GM18499 (cell line): ENCODE measurements around the gene KRT76.
"Not testable (repeated sequence)": the region's sequence is repeated elsewhere in the genome, so short reads cannot be mapped to it uniquely, and the experiment has no call there.

ENCODE experiments used
- ATAC-seq: cut with Tn5 transposase; IDR thresholded peaks from one replicate; pipeline ENCODE4 v1.9.1; 2021; ENCODE audit warnings: moderate number of reproducible peaks; ENCODE audit not compliant: insufficient read depth, unreplicated experiment

The KRT76 gene

DNA sequence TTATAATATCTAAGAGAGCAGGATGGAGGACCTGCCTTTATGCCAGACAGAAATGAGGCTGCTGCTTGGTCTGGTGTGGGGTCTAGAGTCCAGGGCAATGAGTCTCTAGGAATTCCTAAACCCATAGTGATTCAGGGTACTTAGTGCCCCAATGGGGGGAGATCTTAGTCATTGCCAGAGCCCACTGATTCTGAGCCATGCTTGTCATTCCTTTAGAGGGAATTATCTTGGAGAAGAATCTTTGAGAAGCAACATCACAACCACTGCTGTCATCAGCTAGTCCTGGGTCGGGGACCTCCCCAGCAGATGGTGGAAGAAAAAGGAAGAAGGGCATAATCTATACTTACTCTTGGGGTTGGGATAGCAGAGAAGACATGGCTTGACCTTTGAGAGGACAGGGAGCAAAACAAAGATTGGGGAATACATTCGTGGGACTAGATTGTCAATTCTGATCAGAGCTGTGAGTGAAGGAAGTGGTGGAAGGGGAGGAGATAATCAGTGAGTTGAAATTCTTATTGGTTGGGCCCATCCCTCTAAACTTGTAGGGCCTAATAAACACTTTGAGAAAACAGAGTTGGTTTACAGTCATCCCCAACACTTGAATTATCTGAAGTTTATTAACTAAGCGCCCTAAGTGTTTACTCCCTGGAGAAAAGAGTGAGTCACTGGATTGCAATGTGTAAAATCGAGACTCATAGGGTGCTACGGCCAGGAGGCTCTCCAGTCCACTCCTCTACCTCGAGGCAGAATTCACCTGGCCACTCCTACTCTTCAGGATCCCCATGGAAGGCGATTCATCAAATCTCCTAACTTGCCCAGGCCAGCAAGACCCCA lies 21.7 kb upstream of the KRT76 start:
- no peak for ATAC-seq

DNA sequence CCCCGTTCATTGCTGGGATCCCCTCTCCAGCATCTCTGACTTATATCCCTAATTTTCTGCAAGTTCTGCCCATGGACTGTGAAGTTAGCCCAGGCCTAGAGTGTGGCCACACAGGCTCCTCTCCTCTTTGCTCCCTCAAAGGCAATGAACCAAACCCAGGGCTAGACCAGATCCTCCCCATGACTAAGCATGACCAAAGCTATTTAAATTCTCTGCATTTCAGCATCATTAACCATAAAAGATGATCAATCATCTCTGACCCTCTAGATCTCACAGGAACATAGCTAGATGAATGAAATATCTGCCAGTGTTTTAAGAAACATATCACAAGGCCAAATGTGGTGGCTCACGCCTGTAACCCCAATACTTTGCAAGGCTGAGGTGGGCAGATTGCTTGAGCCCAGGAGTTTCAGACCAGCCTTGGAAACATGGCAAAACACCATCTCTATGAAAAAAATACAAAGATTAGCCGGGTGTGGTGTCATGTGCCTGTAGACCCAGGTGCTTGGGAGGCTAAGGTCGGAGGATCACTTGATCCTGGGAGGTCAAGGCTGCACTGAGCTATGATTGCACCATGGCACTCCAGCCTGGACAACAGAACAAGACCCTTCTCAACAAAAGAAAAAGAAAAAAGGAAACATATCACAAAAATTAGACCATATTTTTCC lies 21.0 kb upstream of the KRT76 start:
- no peak for ATAC-seq

DNA sequence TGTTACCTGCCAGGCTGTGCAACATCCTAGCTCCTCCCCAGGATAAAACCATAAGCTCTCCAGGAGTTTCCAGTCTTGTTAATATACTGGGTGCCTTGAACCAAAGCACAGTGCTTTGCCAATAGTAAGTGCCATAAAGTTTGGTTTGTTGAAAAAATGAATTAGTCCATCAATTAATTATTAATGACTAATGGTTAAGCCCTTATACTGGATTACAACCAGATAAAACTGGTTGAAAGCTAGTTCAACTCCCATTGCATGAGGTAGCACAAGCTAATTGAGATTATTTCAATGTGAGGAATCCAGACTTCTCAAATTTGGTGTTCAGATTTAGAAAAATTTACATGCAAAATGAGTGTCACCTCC lies 20.4 kb upstream of the KRT76 start:
- ATAC-seq, result no peak

DNA sequence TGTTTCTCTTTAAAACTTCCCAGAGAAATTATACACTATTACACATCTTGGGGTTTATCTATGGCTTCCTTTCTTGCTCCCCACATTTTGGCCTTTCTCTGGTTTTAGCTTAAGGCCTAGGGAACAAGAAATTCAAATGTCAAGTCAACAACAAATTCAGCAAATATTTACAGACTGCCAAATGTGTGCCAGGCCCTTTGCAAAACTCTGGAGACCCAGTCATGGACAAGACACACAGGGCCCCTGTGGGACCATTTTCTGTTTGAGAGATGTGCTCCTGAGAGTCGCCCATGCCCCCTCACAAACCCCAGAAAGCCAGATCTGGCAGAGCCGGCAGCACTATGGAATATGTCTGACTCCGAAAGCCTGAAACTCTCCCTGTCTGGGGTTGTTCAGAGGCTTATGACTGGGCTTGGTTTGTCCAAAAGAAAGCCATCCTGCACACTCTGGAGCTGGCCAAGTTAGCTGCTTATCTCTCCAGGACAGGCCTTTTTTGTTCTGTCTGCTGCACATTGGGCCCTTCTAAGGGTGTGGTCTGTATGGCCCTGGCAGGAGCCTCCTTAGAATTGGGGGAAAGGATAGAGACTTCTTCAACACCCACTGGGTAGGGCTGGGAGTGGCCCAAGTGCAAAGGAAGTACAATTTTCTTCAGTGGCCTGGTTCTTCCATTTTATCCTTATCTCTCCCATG lies 19.8 kb upstream of the KRT76 start:
- no peak for ATAC-seq

DNA sequence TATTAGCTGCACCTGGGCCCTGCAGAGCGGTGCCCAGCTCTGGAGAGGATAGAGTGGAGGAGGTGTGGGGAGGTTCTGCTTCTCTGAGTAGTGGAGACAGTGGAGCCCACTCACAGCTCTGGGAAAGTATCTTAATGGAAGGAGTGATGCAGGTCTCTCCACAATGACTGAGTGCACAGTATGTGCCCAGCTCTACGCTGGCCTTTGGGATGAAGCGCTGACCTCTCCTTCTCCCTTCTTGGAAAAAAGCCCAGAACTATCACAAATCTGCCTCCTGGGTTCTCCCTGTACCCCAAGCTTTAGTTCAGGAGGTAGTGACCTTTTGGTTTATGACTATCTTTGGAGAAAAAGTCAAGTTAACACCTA lies 19.3 kb upstream of the KRT76 start:
- ATAC-seq, result no peak

DNA sequence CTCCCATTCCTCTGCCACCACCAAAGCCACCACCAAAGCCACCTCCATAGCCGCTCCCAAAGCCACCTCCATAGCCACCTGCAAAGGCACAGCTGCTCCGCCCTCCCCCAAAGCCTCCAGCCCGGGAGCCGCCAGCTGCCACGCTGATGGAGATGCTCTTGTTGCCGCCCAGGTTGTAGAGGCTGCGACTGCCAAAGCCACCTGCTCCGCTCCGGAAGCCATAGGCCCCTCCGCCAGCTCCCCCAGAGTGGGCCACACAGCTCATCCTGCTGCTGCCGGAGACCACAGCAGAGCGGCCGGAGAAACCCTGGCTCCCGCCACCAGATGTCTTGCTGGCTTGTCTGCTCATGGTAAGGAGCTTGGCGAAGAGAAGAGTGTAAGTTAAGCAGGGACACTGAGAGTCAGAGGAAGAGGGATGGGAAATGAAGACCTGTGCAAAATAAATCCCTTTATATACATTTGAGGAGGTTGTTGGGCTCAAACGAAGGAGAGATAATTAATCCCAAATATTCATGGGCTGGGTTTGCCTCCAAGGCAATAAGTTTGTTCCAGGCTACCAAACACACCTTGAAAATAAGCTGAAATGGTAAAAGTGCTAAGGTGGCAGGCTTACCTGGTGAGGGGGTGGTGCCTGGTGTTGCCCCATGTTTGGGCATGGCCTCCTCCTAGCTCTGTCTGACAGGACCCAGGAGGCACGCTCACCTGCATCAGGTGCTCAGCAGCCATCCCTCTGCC lies 18.7 kb upstream of the KRT76 start, which contains the start of gene KRT3:
Gene KRT3, minus strand, starts transcription at position 424 of the 735 bp plus-strand sequence. Its CDS starts 75 bp downstream, at position 349.
- no peak for ATAC-seq

DNA sequence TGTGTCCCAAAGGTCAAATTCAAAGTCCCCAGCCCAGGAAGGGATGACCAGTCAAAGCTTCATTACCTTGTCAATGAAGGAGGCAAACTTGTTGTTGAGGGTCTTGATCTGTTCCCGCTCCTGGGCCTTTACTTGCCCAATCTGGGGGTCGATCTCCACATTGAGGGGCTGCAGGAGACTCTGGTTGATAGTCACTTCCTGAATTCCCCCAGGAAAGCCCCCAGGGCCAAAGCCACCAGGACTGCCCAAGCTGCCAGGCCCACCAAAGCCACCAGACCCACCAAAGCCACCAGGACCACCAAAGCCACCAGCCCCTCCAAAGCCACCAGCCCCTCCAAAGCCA lies 18.2 kb upstream of the KRT76 start:
- not testable (repeated sequence) for ATAC-seq

DNA sequence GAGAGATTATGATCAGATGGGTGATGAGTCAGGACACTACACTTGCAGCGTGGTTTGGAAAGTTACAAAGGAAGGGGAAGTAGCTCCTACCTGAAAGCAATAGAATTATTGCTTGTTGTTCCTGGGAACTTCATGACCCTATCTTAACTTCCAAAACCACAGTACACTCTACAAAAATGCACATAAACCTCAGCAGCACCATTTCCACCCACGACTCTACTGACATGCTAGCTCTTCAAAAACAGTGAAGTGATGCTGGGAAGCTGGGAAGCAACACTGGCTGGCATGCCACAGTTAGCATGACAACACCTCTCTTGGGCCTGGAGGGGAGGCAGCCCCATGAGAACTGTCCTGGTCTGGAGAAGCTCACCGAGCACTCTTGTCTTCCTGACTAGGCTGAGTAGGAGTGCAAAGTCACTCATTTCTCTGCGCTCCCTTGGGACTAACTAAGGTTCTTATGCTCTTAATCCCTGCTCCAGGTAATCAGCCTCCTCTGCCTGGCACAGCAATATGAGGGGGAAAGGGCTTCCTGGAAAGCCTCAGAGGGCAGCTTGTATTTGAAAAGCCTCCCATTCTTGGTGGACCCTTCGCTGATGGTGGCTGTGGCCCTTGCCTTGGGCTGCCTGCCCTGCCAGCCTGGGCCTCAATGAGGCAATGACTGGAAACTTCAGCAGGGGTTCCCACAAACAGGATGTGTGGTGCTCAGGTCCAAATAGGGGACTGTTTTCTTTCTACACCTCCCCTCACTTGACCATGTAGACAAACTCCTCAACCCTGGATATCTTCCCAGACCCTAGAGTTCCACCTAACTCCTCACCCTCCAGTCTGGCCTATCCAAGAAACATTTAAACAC lies 17.6 kb upstream of the KRT76 start:
- no peak for ATAC-seq

DNA sequence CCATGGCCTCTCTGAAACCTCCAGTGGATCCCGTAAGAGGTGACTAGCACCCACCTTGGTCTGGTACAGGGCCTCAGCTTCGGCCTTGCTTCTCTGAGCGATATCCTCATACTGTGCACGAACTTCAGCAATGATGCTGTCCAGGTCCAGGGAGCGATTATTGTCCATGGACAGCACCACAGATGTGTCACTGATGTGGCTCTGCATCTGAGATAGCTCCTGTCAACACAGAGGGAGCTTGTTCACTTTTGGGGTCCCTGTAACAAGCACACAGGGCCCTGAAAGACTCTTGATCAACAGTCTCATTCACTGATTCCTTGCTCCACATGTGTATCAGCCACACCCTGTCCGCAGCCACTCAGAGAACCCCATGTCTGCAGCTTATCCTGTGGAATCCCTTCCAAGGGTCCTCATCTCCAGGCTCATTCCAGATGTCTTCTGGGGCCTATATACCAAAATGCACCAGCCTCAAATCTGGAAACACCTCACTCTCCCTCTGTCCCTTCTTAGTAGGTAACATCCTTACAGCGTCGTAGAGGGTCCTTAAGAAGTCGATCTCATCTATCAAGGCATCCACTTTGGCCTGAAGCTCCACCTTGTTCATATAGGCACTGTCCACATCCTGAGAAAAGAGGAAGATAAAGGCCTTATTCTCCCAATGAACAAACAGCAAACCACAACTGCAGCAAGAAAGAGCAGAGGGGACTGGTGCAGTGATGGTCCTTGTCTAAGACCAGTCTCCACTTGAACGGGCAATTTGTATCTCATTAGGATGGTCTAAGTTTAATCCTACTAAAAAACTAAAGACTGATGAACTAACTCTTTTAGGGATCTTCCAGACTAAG lies 15.3 kb upstream of the KRT76 start:
- no peak for ATAC-seq

DNA sequence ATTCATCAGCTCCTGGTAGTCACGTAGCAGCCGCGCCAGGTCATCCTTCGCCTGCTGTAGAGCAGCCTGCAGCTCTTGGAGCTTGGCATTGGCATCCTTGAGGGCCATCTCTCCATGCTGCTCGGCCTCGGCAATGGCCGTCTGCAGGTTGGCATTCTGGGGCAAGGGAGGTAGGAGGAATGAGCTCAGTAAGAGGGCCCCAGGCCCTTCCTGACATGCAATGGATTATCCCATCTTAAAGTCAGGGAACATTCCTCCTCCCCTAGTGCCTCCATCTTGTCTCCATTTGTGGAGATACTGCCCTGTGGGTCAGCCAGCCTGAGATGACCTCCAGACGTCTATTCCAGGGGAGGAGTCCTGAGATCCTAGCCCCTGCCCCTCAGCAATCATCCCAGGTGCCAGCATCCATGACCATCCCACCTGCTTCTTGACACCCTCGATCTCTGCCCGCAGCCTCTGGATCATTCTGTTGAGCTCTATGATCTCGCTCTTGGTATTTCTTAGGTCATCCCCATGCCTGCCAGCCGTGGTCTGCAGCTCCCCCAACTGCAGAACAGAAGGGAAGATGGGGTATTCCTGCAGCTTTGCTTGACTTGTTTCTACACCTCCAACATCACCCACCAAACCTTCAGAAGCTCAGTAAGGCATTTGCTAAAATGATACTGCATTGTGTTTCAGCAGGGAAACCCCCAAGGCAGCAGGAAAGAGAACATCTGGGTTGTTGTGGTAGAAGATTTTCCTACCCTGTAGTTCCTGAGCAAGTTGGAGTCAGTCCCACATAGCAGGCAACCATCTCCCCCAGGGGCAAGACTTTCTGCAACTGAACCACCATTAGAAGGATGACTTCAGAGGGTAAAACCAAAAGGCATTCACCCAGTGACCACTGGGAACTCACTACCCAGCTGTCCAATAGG lies 14.4 kb upstream of the KRT76 start:
- no peak for ATAC-seq

DNA sequence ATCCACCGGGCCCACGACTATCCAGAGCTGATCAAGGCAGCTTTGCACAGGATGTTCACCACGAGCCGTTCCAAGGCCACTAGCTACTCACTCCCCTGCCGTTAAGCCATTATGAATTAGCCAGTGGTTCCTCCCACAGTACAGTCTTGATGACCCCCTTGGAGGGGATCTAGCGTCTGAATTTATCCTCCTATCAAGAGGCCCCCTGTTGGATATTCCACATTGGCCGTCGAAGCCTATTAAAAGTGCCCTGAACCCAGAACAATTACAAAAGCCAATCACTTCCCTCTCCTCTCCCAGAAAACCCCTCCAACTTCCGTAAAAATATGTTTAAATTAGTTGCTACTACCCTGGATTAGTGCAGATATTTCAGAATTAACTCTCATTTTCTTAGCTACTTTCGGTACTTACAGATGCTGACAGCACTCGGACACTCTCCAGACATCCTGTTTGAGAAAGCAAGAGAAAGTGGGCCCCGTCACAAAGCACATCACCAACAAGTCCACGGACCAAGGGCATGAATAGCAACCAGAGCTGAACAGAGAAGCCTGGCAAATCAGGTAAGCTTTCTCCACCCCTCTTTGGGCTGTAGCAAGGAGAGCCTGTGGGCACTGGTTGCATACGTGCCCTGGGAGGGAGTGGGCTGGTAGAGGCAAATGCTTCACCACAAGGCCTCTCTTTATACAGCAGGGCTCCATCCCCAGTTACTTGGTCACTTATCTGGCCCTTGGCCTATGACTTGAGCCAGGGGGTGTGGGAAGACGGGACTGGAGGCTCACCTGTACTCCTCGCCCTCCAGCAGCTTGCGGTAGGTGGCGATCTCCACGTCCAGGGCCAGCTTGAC lies 13.5 kb upstream of the KRT76 start:
- no peak for ATAC-seq

DNA sequence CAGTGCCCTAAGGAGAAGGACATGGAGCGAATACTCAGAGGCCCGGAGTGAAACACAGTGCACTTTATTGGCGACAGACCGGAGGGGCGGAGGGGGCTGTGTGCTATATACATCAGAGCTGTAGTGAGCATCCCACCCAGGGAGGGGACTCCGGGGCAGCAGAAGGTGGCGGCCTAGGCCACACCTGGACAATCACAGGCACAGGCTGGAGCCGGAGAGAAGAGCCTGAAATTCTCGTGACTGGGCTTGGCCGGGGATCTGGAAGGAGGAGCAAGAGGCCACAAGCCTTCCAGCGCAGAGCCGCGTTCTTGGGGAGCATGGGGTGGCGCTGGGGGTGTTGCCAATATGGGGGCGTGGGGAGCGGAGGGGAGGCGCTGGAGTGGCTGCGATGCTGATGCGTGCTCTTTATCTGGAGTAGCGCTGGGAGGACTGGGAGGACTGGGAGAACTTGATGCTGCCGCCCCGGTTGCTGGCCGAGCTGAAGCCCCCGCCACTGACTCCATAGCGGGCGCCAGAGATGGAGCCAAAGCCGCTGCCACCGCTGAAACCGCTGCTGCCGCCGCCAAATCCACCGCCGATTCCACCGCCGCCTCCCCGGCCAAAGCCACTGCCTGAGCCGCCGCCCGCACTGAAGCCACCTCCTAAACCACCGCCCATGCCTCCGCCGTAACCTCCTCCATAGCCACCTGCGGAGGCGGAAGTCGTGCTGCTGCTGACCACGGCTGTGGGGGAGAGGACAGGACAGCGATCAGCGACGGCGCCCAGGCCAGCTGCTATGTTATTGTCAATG lies 12.7 kb upstream of the KRT76 start:
- no peak for ATAC-seq

DNA sequence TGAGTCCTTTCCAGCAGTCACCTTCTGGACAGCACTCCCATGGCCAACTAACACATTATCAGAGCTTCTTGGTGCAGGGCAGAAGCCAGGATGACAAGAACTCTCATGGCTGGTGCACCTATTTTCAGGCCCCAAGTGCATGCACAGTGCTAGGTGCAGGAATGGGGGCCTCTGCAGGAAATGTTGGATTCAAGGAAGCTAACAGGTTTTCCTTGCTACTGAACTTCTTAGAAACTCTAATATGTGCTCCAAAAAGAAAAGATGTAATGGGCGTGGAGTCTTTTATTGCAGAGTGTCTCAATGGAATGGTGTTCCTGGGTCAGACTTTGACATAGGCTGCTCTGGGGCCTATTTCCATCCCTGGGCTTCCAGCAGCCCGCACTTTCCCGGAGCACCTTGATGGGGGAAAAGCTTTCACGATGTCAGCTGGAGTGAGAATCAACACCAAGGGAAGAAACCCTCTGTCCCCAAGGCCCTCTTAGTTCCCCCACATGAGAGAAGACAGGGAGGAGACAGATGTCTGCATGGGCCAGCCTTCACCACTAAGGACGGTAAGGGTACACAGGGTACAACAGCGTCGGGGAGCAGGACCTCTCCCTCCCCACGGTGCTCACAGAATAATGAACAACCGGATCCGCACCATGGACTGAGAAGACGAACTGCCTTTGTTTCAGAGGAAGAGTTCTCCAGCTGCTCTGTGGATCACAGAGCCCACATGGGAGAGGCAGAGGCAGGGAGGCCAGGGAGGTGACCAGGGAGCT lies 11.9 kb upstream of the KRT76 start:
- ATAC-seq, result no peak

DNA sequence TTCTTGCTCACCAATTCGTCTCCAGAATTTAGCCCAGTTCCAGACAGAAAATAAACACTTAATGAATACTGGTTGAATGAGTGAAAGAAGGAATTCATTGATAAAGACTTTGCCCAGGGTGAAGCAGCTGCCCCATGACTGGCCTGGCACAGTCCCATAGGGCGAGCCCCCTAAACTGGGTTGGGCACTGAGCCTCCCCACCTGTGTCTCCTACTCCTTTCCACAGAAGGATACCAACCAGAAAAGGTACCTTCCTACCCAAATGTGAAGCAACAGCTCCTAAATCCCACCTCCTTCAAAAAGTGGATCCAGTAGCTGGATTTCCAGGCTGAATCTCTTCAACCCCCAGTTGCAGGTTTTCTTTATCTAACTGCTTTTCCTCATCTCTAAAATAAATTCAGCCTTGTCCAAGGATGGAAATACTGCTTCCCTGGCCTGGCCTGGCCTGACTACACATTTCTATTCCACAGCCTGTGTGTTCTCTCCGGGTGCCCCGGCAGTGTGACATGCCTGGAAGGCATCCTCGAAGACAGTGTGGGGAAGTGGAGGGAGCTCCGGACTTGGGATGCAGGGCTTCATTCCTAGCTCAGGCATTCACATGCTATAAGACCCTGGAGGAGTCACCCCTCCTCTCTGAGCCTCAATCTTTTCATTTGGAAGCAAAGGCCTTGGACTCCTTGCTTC lies 11.2 kb upstream of the KRT76 start:
- ATAC-seq, result no peak
